DND-41 (cell line): ENCODE results near the gene GLRA1.

Experiments used
- ATAC-seq: fragments of 200-7000 bp; cut with Tn5 transposase; 3 replicates; pipeline ENCODE4 v1.9.1; 2021; ENCODE audit warnings: low read depth; ENCODE audit not compliant: insufficient read depth
- DNase-seq: peaks from one replicate; pipeline ENCODE4 v3.0.0-alpha.2; 2020
- H2AFZ ChIP-seq: 2 replicates; pipeline ENCODE4 v1.6.0; 2012; ENCODE audit warnings: low read depth, low read length
- H3K27ac ChIP-seq: 2 replicates; pipeline ENCODE4 v1.5.1; 2012; ENCODE audit warnings: low read length, inconsistent platforms
- H3K27me3 ChIP-seq: fragments of 200-600 bp; sonication (generic); 2 replicates; pipeline ENCODE4 v1.6.0; 2012; ENCODE audit warnings: low read length, mild to moderate bottlenecking, inconsistent platforms; ENCODE audit not compliant: insufficient read depth, poor library complexity
- H3K36me3 ChIP-seq: 2 replicates; pipeline ENCODE4 v1.5.1; 2012; ENCODE audit warnings: low read length, inconsistent platforms; ENCODE audit not compliant: insufficient read depth
- H3K4me1 ChIP-seq: 2 replicates; pipeline ENCODE4 v1.5.1; 2012; ENCODE audit warnings: mild to moderate bottlenecking, low read length; ENCODE audit not compliant: insufficient read depth
- H3K4me2 ChIP-seq: 2 replicates; pipeline ENCODE4 v1.6.0; 2012; ENCODE audit warnings: mild to moderate bottlenecking, moderate library complexity, low read length, inconsistent platforms; ENCODE audit not compliant: insufficient read depth
- H3K4me3 ChIP-seq, 2 experiments: fragments of 200-600 bp in 1 of 2; shearing (Covaris generic) in 1 of 2; 2 replicates each; pipeline ENCODE4 v1.5.1; 2012 to 2016; ENCODE audit warnings: inconsistent platforms in 2 of 2, low read length in 2 of 2, mild to moderate bottlenecking in 2 of 2, low read depth in 1 of 2, moderate library complexity in 1 of 2
- H3K79me2 ChIP-seq: 2 replicates; pipeline ENCODE4 v1.6.0; 2012; ENCODE audit warnings: low read length, inconsistent platforms; ENCODE audit not compliant: insufficient read depth
- H3K9ac ChIP-seq: 2 replicates; pipeline ENCODE4 v1.6.0; 2012; ENCODE audit warnings: low read depth, mild to moderate bottlenecking, inconsistent platforms, low read length, moderate library complexity
- H3K9me3 ChIP-seq: 2 replicates; pipeline ENCODE4 v1.5.1; 2012; ENCODE audit warnings: low read length, moderate library complexity, mild to moderate bottlenecking, inconsistent platforms; ENCODE audit not compliant: insufficient read depth, severe bottlenecking
- H4K20me1 ChIP-seq: 2 replicates; pipeline ENCODE4 v1.6.0; 2012; ENCODE audit warnings: low read length; ENCODE audit not compliant: insufficient read depth
- EZH2 ChIP-seq: IDR thresholded peaks from 3 replicates; pipeline ENCODE4 v1.6.1; 2012; ENCODE audit warnings: borderline replicate concordance, low read depth, mild to moderate bottlenecking, moderate library complexity, low read length, inconsistent platforms; ENCODE audit not compliant: severe bottlenecking
- TF ChIP-seq, protein P1 (sequence below): IDR thresholded peaks from 2 replicates; pipeline ENCODE4 v1.5.1; 2012; ENCODE audit warnings: borderline replicate concordance, low read length, moderate library complexity, mild to moderate bottlenecking; ENCODE audit not compliant: poor library complexity, severe bottlenecking; ENCODE audit errors: extremely low read depth

Gene GLRA1

DNA sequence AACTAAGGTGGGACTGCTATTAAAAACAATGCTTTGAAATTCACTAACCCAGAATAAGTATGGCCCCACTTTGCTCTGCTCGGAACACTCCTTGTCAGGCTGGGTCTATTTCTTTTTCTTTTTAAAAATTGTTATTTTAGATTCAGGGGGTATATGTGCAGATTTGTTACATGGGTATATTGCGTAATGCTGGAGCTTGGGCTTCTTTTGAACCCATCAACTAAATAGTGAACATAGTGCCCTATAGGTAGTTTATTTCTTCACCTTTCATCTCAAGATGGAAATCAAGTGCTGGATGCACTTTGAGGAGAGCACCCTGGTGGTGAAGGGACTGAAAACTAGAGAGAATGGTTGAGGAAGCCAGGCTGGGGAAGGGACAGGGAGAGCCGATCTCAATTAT is 51.0 kb downstream of the GLRA1 start:
- Histone ChIP-seq H3K9ac (no peak overlapping the region), H3K4me1 (no peaks in the 10 kb centered on the region), H2AFZ (no peak overlapping the region), H3K4me2 (no peak overlapping the region), H3K9me3 (no peaks in the 10 kb centered on the region), H3K27me3 (no peaks in the 10 kb centered on the region), H3K79me2 (no peaks in the 10 kb centered on the region), H3K27ac (no peak overlapping the region), H3K4me3 (no peak overlapping the region), H4K20me1 (no peaks in the 10 kb centered on the region), H3K36me3 (no peaks in the 10 kb centered on the region)
- TF ChIP-seq EZH2 = no peak
- TF ChIP-seq, protein P1, sequence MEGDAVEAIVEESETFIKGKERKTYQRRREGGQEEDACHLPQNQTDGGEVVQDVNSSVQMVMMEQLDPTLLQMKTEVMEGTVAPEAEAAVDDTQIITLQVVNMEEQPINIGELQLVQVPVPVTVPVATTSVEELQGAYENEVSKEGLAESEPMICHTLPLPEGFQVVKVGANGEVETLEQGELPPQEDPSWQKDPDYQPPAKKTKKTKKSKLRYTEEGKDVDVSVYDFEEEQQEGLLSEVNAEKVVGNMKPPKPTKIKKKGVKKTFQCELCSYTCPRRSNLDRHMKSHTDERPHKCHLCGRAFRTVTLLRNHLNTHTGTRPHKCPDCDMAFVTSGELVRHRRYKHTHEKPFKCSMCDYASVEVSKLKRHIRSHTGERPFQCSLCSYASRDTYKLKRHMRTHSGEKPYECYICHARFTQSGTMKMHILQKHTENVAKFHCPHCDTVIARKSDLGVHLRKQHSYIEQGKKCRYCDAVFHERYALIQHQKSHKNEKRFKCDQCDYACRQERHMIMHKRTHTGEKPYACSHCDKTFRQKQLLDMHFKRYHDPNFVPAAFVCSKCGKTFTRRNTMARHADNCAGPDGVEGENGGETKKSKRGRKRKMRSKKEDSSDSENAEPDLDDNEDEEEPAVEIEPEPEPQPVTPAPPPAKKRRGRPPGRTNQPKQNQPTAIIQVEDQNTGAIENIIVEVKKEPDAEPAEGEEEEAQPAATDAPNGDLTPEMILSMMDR = no peak
- DNase-seq = no peak
- no peak for ATAC-seq

DNA sequence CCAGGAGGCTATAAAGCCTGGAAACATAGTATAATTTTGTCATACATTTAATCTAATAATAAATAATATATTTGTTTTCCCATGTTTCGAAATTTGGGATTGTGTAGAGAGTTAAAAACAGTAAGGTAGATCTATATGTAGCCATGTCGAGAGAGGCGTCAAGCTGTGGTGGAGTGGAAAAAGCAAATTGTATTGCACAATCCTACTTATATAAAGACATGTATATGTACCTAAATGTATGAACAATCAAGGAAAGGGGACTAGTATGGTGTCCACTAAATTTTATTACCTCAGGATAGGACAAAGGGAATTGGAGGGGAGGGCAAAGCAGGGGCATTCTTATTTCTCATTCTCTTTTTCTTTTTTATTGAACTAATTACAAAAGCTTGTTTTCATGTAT is 52.0 kb downstream of the GLRA1 start:
- TF ChIP-seq EZH2 = no peak
- TF ChIP-seq, protein P1 = no peak
- no peak for ATAC-seq
- no peak overlapping the region for H3K4me2 ChIP-seq

DNA sequence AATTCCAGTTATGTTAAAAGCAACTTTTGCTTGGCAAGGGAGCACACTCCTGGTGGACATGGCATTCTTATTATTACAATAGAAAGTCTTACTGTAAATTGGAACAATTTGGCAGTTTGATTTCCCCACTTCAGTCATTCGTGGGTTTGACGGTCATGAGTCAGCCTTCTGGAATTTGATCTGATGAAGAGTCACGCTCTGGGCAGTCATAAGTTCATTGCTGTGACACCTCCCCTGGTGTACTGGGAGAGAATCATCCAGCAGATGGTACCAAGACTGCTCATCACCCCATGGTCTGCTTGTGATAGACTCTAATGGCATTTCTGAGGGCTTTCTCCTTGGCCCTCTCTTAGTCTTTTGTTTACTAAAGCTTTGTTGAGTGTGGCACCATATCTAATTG is 53.8 kb downstream of the GLRA1 start:
- no peaks in the 10 kb centered on the region for H3K9me3 ChIP-seq
- no peaks in the 10 kb centered on the region for H3K4me1 ChIP-seq
- TF ChIP-seq, protein P1 = no peak
- no peak for TF ChIP-seq EZH2
- H3K4me3 ChIP-seq = no peak overlapping the region
- DNase-seq = no peak
- no peak overlapping the region for H3K27ac ChIP-seq
- no peak overlapping the region for H3K9ac ChIP-seq
- no peaks in the 10 kb centered on the region for H4K20me1 ChIP-seq
- no peak overlapping the region for H2AFZ ChIP-seq
- no peaks in the 10 kb centered on the region for H3K36me3 ChIP-seq
- no peak overlapping the region for H3K4me2 ChIP-seq
- ATAC-seq = no peak
- no peaks in the 10 kb centered on the region for H3K27me3 ChIP-seq
- H3K79me2 ChIP-seq = no peaks in the 10 kb centered on the region

More for the DNA sequence above, 52.0 kb downstream of the GLRA1 start:
- H3K4me3 ChIP-seq = no peak overlapping the region
- no peaks in the 10 kb centered on the region for H3K9me3 ChIP-seq
- no peaks in the 10 kb centered on the region for H3K36me3 ChIP-seq
- H2AFZ ChIP-seq = no peak overlapping the region
- no peaks in the 10 kb centered on the region for H3K4me1 ChIP-seq
- H3K27ac ChIP-seq = no peak overlapping the region
- no peaks in the 10 kb centered on the region for H3K27me3 ChIP-seq
- no peaks in the 10 kb centered on the region for H4K20me1 ChIP-seq
- H3K79me2 ChIP-seq = no peaks in the 10 kb centered on the region
- DNase-seq = no peak
- no peak overlapping the region for H3K9ac ChIP-seq

DNA sequence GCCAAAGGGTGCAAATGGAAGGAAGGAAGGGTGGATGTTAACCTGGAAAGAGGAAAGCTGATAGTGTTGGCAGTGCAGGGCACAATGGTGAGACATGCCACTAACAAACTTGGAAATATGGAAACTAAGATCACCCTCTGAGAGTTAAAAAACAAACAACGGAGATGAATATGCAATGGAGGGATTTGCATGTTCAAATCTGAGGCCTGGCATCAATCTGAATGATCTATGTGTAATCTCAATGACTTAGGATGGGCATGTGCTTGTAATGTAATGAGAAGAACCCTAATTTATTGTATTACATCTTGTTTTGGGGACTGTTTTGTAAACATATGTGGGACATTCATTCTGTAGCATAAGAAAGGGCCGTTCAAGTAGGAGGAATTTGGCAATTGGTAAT is 54.4 kb downstream of the GLRA1 start:
- Histone ChIP-seq H2AFZ (no peak overlapping the region), H3K4me2 (no peak overlapping the region), H3K36me3 (no peaks in the 10 kb centered on the region), H3K27ac (no peak overlapping the region), H3K4me3 (no peak overlapping the region), H3K9me3 (no peaks in the 10 kb centered on the region), H3K27me3 (no peaks in the 10 kb centered on the region), H4K20me1 (no peaks in the 10 kb centered on the region), H3K79me2 (no peaks in the 10 kb centered on the region), H3K4me1 (no peaks in the 10 kb centered on the region), H3K9ac (no peak overlapping the region)
- DNase-seq = no peak
- TF ChIP-seq, protein P1 = no peak
- TF ChIP-seq EZH2 = no peak
- ATAC-seq = no peak
